Stimulated activated CD8-positive, alpha-beta memory T cell treated with anti-CD3 and anti-CD28 coated beads, Interleukin-4, amount 100 ng/mL, for 1 hour (primary cell): ENCODE data around the gene SH3D19.
"Not testable (repeated sequence)": the region's sequence is repeated elsewhere in the genome, so short reads cannot be mapped to it uniquely, and the experiment has no call there.

Experiments used
- DNase-seq, 2 donors: peaks; one replicate each; pipeline ENCODE4 v3.0.0-alpha.2; 2020; ENCODE audit warnings: low read depth in 2 of 2, low spot score in 1 of 2

Gene SH3D19

DNA sequence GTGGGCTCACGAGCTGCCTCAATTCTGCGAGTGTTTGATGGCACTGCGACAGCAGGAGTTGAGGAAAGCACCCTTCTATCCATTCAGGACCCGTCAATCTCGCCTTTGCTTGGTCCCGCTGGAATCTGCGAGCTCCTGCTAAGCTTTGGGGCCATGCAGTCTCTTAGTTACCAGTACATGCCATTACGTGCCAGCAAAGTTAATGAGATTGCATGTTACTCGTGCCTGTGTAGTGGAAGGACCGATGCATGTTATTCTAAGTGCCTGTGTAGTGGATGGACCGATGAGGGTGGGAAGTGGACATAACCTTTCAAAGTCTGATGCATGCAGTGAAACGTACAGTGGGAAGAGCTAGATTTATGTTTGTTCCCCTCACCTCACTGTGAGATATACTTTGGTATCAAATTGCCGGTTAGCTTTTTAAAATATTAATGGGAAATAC lies 225.4 kb downstream of the SH3D19 start:
- DNase-seq: no peak

GRCh38 chr4:151099229-151099975 lies 226.0 kb downstream of the SH3D19 start, which contains the start of gene RPS3A:
Gene RPS3A, plus strand, starts transcription at chr4:151099628. Its CDS starts 25 bp downstream, at chr4:151099653.
- peak; percentile 93 to 94 for DNase-seq

GRCh38 chr4:151098979-151099228 lies 226.5 kb downstream of the SH3D19 start:
- DNase-seq: no peak

DNA sequence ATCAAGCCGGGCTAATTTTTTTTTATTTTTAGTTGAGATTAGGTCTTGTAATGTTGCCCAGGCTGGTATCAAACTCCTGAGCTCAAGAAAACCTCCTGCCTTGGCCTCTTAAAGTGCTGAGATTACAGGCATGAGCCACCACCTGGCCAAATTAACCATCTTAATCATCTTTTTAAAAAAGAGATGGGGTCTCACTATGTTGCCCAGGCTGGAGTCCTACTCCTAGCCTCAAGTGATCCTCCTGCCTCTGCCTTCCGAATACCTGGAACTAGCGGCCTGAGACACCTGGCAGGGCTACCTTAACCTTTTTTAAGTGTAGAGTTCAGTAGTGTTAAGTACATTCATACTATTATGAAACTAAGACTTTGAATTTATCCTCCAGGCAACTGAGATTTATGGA lies 227.6 kb downstream of the SH3D19 start:
- no peak for DNase-seq

DNA sequence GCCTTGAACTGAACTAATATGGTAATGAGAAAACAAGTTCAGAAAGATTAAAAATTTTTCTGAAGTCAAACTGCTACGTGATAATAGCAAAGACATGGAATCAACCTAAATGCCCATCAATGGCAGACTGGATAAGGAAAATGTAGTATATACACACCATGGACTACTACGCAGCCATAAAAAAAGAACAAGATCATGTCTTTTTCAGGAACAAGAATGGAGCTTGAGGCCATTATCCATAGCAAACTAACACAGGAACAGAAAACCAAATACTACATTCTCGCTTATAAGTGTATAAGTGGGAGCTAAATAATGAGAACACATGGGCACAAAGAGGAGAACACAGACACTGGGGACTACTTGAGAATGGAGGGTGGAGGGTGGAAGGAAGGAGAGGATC lies 230.3 kb downstream of the SH3D19 start:
- DNase-seq: no peak

- DNase-seq: no peak
These were observed 231.1 kb downstream of the SH3D19 start for GRCh38 chr4:151094290-151094751.

- no peak for DNase-seq
These were observed 232.2 kb downstream of the SH3D19 start for GRCh38 chr4:151093203-151093602.

DNA sequence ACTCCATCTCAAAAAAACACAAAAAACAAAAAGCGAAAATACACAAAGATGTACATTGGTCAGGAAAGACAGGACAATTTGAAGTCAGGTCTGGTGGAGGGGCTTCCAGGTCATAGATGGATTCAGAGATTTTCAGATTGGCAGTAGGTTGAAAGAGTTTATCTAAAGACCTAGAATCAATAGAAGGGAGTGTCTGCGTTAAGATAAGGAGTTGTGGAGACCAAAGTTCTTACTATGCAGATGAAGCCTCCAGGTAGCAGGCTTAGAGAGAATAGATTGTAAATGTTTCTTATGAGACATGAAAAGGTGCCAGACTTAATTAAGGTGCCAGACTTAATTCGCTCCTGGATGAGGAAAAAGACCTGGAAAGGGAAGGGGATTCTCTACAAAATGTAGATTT lies 232.9 kb downstream of the SH3D19 start:
- no peak for DNase-seq

DNA sequence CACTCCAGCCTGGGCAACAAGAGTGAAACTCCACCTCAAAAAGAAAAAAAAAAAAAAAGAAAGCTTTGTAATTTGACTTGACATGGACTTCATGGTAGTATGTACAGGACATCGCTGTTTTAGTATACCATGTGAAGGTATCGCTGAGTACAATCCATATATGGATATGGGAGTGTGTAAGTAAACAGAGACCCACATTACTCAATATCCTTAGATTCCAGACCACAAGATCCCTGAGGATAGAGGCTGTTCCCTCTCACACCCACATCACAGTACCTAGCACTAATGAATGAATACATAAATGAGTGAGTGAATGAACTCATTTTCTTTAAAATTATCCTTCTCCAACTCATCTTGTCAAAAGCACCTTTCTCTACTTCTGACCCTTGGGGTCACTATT lies 234.4 kb downstream of the SH3D19 start:
- DNase-seq: no peak

DNA sequence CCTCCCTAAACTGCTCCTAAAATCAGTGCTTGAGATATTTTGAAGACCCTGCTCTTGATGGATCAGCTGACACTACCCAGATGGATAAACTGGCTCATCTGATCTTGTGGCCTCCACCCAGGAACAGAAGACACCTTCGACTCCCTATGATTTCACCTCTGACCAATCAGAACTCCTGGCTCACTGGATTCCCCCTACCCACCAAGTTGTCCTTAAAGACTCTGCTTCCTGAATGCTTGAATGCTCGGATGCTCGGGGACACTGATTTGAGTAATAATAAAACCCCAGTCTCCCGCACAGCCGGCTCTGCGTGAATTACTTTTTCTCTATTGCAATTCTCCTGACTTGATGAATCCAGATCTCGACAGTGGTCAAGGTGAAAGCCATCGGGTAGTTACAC lies 237.9 kb downstream of the SH3D19 start:
- no peak for DNase-seq

GRCh38 chr4:151077978-151078377 lies 247.4 kb downstream of the SH3D19 start:
- not testable (repeated sequence) for DNase-seq

GRCh38 chr4:151074416-151074916 lies 250.9 kb downstream of the SH3D19 start:
- no peak for DNase-seq
